HUES48 (cell line): ENCODE data around the gene TGM3.
A peak's percentile ranks its signal among the peaks of the same experiment; 100 is the strongest.

ENCODE experiments used
- H3K27ac ChIP-seq: one replicate; pipeline ENCODE4 v1.7.0; 2013; ENCODE audit warnings: low read depth, low read length, inconsistent platforms
- H3K27me3 ChIP-seq: 2 replicates; pipeline ENCODE4 v1.6.1; 2013; ENCODE audit warnings: mild to moderate bottlenecking, low read length; ENCODE audit not compliant: control insufficient read depth, insufficient read depth
- H3K36me3 ChIP-seq: 2 replicates; pipeline ENCODE4 v1.6.1; 2013; ENCODE audit warnings: low read length; ENCODE audit not compliant: control insufficient read depth, insufficient read depth
- H3K4me1 ChIP-seq: 2 replicates; pipeline ENCODE4 v1.6.1; 2013; ENCODE audit warnings: mild to moderate bottlenecking, low read length; ENCODE audit not compliant: control insufficient read depth, insufficient read depth
- H3K4me3 ChIP-seq: 2 replicates; pipeline ENCODE4 v1.5.1; 2013; ENCODE audit warnings: mild to moderate bottlenecking, low read depth, low read length
- H3K9ac ChIP-seq: 2 replicates; pipeline ENCODE4 v1.6.1; 2013; ENCODE audit warnings: mild to moderate bottlenecking, low read depth, low read length, moderate library complexity
- H3K9me3 ChIP-seq: 2 replicates; pipeline ENCODE4 v1.6.1; 2013; ENCODE audit warnings: low read length; ENCODE audit not compliant: control insufficient read depth, insufficient read depth

TGM3 gene, protein sequence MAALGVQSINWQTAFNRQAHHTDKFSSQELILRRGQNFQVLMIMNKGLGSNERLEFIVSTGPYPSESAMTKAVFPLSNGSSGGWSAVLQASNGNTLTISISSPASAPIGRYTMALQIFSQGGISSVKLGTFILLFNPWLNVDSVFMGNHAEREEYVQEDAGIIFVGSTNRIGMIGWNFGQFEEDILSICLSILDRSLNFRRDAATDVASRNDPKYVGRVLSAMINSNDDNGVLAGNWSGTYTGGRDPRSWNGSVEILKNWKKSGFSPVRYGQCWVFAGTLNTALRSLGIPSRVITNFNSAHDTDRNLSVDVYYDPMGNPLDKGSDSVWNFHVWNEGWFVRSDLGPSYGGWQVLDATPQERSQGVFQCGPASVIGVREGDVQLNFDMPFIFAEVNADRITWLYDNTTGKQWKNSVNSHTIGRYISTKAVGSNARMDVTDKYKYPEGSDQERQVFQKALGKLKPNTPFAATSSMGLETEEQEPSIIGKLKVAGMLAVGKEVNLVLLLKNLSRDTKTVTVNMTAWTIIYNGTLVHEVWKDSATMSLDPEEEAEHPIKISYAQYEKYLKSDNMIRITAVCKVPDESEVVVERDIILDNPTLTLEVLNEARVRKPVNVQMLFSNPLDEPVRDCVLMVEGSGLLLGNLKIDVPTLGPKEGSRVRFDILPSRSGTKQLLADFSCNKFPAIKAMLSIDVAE

DNA sequence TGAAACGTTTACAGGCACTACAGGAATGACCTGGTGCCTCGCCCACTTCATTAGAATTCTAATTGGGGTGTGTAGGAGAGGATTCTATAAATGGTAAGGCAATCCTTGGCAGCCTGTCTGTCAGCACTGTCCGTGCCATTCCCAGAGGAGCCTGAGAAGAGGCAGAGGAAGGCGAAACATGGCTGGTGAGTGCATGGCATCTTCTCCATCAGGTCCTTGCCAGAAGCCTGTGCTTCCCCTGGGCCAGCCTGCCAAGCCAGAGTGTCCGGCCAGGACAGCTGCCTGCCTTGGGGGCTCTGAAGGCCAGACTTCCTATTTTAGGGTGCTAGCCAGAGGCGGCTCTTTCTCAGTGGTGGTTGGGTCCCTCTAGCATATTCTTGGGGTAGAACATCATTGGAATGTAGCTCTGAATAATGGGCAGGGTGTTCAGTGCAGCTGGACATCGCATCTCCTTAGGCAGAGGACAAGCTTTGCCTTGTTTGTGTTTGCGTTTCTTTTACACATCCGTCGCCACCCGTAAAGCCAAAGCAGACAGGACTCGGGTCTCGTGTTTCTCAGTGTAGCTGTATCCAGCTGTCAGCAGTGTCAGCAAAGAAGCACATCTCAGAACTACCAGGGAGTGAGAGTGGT lies at the start of gene TGM3:
TSS of gene TGM3 (plus strand) at position 116 of the 630 bp plus-strand sequence. CDS start at position 179, 63 bp downstream.
- Histone ChIP-seq H3K4me3 (no peak within 1 kb of the TSS), H3K36me3 (no peaks in the 10 kb centered on the region), H3K9ac (no peak within 1 kb of the TSS), H3K9me3 (no peaks in the 10 kb centered on the region), H3K27ac (no peak within 1 kb of the TSS), H3K27me3 (no peaks in the 10 kb centered on the region), H3K4me1 (peaks cover 17% of the 10 kb centered on the region)

DNA sequence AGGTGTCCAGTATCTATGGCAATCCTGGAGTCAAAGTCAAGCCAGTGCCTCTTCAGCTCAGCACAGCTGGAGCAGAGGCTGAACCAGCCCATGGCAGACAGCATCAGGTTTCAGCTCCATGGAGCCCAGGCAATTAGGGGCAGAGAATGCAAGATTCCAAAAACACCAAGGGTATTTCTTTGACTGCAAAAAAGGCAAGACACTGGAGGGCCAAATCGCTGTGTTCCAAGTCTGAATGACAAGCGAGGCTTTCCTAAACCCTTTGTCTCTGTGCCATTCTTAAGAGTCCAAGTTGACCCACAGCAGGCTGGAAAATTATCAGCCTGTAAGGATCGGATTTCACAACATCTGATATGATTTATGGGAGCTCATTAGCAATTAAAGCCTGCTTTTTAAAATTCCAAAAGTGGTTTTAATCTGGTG lies 49.7 kb upstream of the TGM3 start:
- no peaks in the 10 kb centered on the region for H3K27me3 ChIP-seq
- H3K4me3 ChIP-seq: no peak overlapping the region
- H3K27ac ChIP-seq: peak overlapping the region; percentile 56
- no peak overlapping the region for H3K9ac ChIP-seq
- peaks cover 25% of the 10 kb centered on the region for H3K4me1 ChIP-seq
- no peaks in the 10 kb centered on the region for H3K36me3 ChIP-seq
- H3K9me3 ChIP-seq: no peaks in the 10 kb centered on the region

DNA sequence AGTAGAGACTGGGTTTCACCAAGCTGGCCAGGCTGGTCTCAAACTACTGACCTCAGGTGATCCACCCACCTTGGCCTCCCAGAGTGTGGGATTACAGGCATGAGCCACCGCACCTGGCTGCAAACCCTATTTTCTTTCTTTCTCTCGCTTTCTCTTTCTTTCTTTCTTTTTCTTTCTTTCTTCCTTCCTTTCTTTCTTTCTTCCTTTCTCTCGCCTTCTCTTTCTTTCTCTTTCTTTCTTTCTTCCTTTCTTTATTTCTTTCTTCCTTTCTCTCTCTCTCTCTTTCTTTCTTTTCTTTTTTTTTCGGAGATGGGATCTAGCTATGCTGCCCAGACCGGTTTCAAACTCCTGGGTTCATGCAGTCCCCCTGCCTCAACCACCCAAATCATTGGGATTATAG lies 47.0 kb upstream of the TGM3 start:
- H3K9me3 ChIP-seq: no peaks in the 10 kb centered on the region
- peaks cover 35% of the 10 kb centered on the region for H3K4me1 ChIP-seq
- H3K4me3 ChIP-seq: no peak overlapping the region
- H3K9ac ChIP-seq: no peak overlapping the region
- H3K27me3 ChIP-seq: no peaks in the 10 kb centered on the region
- H3K36me3 ChIP-seq: no peaks in the 10 kb centered on the region
- no peak overlapping the region for H3K27ac ChIP-seq

DNA sequence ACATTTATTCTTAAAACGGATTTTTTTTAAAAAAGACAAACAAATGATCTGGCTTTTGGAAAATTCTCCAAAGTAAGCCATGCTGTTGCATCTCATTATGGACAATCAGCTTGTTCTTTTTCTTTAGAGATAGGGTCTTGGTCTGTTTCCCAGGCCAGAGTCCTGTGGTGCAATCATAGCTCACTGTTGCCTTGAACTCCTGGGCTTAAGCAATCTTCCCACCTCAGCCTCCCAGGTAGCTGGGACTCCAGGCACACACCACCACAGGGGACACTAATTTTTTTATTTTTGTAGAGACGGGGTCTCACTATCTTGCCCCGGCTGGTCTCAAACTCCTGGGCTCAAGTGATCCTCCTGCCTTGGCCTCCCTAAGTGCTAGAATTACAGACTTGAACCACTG lies 45.9 kb upstream of the TGM3 start:
- H3K4me1 ChIP-seq: peaks cover 29% of the 10 kb centered on the region
- H3K27ac ChIP-seq: no peak overlapping the region
- no peaks in the 10 kb centered on the region for H3K27me3 ChIP-seq
- no peaks in the 10 kb centered on the region for H3K36me3 ChIP-seq
- H3K9ac ChIP-seq: no peak overlapping the region
- no peaks in the 10 kb centered on the region for H3K9me3 ChIP-seq
- no peak overlapping the region for H3K4me3 ChIP-seq

GRCh38 chr20:2252419-2252997 lies 43.3 kb upstream of the TGM3 start:
- Histone ChIP-seq H3K9me3 (no peaks in the 10 kb centered on the region), H3K4me3 (no peak overlapping the region), H3K9ac (no peak overlapping the region), H3K4me1 (peaks cover 10% of the 10 kb centered on the region; the same call in 1 of the 2 replicates), H3K27me3 (no peaks in the 10 kb centered on the region), H3K36me3 (no peaks in the 10 kb centered on the region), H3K27ac (no peak overlapping the region)

GRCh38 chr20:2253256-2253655 lies 42.5 kb upstream of the TGM3 start:
- H3K9me3 ChIP-seq: no peaks in the 10 kb centered on the region
- H3K4me1 ChIP-seq: peaks cover 10% of the 10 kb centered on the region; the same call in 1 of the 2 replicates
- H3K4me3 ChIP-seq: no peak overlapping the region
- H3K9ac ChIP-seq: no peak overlapping the region
- H3K36me3 ChIP-seq: no peaks in the 10 kb centered on the region
- no peaks in the 10 kb centered on the region for H3K27me3 ChIP-seq
- H3K27ac ChIP-seq: no peak overlapping the region

- H3K9ac ChIP-seq: no peak overlapping the region
- H3K4me1 ChIP-seq: peaks cover 10% of the 10 kb centered on the region; the same call in 1 of the 2 replicates
- H3K9me3 ChIP-seq: no peaks in the 10 kb centered on the region
- no peaks in the 10 kb centered on the region for H3K36me3 ChIP-seq
- no peak overlapping the region for H3K27ac ChIP-seq
- no peaks in the 10 kb centered on the region for H3K27me3 ChIP-seq
- no peak overlapping the region for H3K4me3 ChIP-seq
Observed at GRCh38 chr20:2254333-2254732, 41.5 kb upstream of the TGM3 start.

DNA sequence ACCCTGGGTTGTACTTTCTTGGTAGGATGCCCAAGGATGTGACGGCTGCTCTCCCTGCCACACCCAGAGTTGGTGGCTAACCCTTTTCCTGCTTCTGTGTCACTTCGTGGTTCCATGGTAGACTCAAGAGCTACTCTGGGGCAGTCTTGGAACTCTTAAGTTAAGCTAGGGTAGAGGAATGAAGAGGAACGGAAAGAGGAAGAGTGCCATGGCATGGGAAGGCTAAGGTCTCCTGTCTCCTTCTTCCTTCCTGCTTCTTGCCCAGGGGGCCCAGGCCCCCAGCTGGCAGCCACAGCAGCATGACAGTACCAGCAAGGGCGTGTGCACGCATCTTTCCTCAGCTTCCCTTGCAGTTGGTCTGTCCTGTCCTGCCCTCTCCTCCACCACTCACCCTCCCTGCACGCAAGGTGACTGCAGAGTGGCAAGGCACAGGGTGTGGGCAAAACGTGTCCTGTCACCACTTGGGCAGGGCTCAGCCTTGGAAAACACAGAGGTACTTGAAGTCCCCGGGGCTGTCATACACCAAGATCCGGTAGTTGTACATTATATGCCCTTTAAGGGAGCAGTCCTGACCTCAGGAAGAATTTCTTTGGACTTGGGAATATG lies 39.8 kb upstream of the TGM3 start:
- no peaks in the 10 kb centered on the region for H3K9me3 ChIP-seq
- no peaks in the 10 kb centered on the region for H3K36me3 ChIP-seq
- no peak overlapping the region for H3K27ac ChIP-seq
- peaks cover 10% of the 10 kb centered on the region; the same call in 1 of the 2 replicates for H3K4me1 ChIP-seq
- no peak overlapping the region for H3K4me3 ChIP-seq
- no peaks in the 10 kb centered on the region for H3K27me3 ChIP-seq
- no peak overlapping the region for H3K9ac ChIP-seq

DNA sequence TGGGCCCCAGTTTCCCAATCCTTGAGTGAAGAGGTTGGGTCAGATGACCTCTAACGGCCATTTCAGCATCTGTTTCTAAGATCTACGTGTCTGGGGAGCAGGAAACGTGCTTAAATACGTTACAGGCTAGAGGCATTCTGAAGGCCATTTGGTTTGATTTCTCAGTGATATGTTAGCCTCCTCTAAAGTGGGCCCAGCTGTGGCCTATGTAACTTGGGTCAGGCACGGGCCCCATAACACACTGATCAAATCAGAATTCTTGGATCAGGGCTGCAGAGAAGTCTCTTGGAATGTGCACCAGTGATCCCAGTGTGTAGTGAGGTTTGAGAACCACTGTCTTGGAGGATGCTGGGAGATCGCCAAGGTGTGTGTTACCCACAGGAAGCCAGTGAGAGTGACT lies 36.1 kb upstream of the TGM3 start:
- Histone ChIP-seq H3K4me1 (peaks cover 3% of the 10 kb centered on the region; the same call in 1 of the 2 replicates), H3K9me3 (no peaks in the 10 kb centered on the region), H3K9ac (no peak overlapping the region), H3K36me3 (no peaks in the 10 kb centered on the region), H3K27ac (no peak overlapping the region), H3K4me3 (no peak overlapping the region), H3K27me3 (no peaks in the 10 kb centered on the region)

DNA sequence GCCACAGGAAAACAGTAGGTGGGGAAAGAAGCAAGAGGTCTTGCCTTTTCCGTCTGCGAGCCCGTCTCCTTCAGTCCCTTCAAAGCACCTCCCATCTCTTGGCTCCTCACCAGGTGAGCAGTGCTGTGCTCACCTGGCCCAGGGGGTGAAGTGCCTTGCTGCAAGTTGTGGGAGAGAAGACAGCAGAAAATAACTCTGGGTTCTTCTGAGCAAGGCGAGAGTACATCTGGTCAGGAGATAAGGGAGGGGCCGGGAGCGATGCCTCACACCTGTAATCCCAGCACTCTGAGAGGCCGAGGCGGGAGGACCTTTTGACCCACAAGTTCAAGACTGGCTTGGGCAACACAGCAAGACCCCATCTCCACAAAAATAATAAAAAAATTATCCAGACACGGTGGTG lies 35.6 kb upstream of the TGM3 start:
- peaks cover 3% of the 10 kb centered on the region; the same call in 1 of the 2 replicates for H3K4me1 ChIP-seq
- no peak overlapping the region for H3K4me3 ChIP-seq
- no peak overlapping the region for H3K27ac ChIP-seq
- no peaks in the 10 kb centered on the region for H3K36me3 ChIP-seq
- H3K27me3 ChIP-seq: no peaks in the 10 kb centered on the region
- H3K9me3 ChIP-seq: no peaks in the 10 kb centered on the region
- no peak overlapping the region for H3K9ac ChIP-seq
